Measurements from ENCODE around the gene CNTN5.

CNTN5 gene

GRCh38 chr11:99020352-99021225 is at the start of gene CNTN5:
Gene CNTN5 (plus strand): TSS chr11:99020949.
- Mint-ChIP-seq H3K4me1 (peaks cover 18% of the 10 kb centered on the region), H3K9me3 (no peaks in the 10 kb centered on the region), H3K27me3 (peaks cover 36% of the 10 kb centered on the region), H3K4me3 (peak within 1 kb of the TSS; percentile 56 to 63), H3K27ac (no peak within 1 kb of the TSS)
- no peak for DNase-seq
- ATAC-seq: peak; percentile 54

GRCh38 chr11:98979205-98979604 is 41.5 kb upstream of the CNTN5 start:
- DNase-seq: no peak
- H3K4me1 Mint-ChIP-seq: no peaks in the 10 kb centered on the region
- peaks cover 0 to 7% of the 10 kb centered on the region in 2 donors for H3K9me3 Mint-ChIP-seq
- ATAC-seq: no peak
- H3K4me3 Mint-ChIP-seq: no peak overlapping the region
- no peaks in the 10 kb centered on the region for H3K27me3 Mint-ChIP-seq
- H3K27ac Mint-ChIP-seq: no peak overlapping the region

- ATAC-seq (no peak), DNase-seq (peak in 1 of 2 donors; percentile 4)
- peaks cover 27% of the 10 kb centered on the region for H3K27me3 Mint-ChIP-seq
- H3K4me3 Mint-ChIP-seq: no peak overlapping the region
- H3K27ac Mint-ChIP-seq: no peak overlapping the region
- H3K9me3 Mint-ChIP-seq: no peaks in the 10 kb centered on the region
- H3K4me1 Mint-ChIP-seq: peaks cover 15% of the 10 kb centered on the region
Measured at GRCh38 chr11:99015634-99016454, 4.9 kb upstream of the CNTN5 start.

GRCh38 chr11:99019696-99020095 is 1.1 kb upstream of the CNTN5 start:
- ATAC-seq (no peak), DNase-seq (no peak)
- no peak overlapping the region for H3K27ac Mint-ChIP-seq
- H3K4me3 Mint-ChIP-seq: no peak overlapping the region
- H3K9me3 Mint-ChIP-seq: no peaks in the 10 kb centered on the region
- peaks cover 36% of the 10 kb centered on the region for H3K27me3 Mint-ChIP-seq
- H3K4me1 Mint-ChIP-seq: peaks cover 18% of the 10 kb centered on the region

- ATAC-seq (no peak), DNase-seq (no peak)
- Mint-ChIP-seq H3K4me3 (no peak overlapping the region), H3K27ac (no peak overlapping the region), H3K9me3 (no peaks in the 10 kb centered on the region), H3K4me1 (no peaks in the 10 kb centered on the region), H3K27me3 (no peaks in the 10 kb centered on the region)
Measured at GRCh38 chr11:99037057-99037456, 16.3 kb downstream of the CNTN5 start.

- Mint-ChIP-seq H3K27ac (no peak overlapping the region), H3K4me1 (no peaks in the 10 kb centered on the region), H3K9me3 (peaks cover 0 to 5% of the 10 kb centered on the region in 2 donors), H3K4me3 (no peak overlapping the region), H3K27me3 (no peaks in the 10 kb centered on the region)
- DNase-seq (no peak), ATAC-seq (no peak)
Measured at GRCh38 chr11:99063331-99063730, 42.6 kb downstream of the CNTN5 start.

- peaks cover 0 to 5% of the 10 kb centered on the region in 2 donors for H3K9me3 Mint-ChIP-seq
- ATAC-seq: no peak
Measured at GRCh38 chr11:99065121-99065520, 44.4 kb downstream of the CNTN5 start.

GRCh38 chr11:99066618-99067317 is 46.0 kb downstream of the CNTN5 start:
- no peaks in the 10 kb centered on the region for H3K27me3 Mint-ChIP-seq
- no peak for ATAC-seq
- no peak overlapping the region for H3K27ac Mint-ChIP-seq
- no peak for DNase-seq
- H3K4me1 Mint-ChIP-seq: no peaks in the 10 kb centered on the region
- H3K4me3 Mint-ChIP-seq: no peak overlapping the region
- H3K9me3 Mint-ChIP-seq: peaks cover 0 to 5% of the 10 kb centered on the region in 2 donors

More at GRCh38 chr11:99065121-99065520, 44.4 kb downstream of the CNTN5 start:
- no peak overlapping the region for H3K4me3 Mint-ChIP-seq
- H3K27me3 Mint-ChIP-seq: no peaks in the 10 kb centered on the region
- DNase-seq: no peak
- H3K4me1 Mint-ChIP-seq: no peaks in the 10 kb centered on the region
- no peak overlapping the region for H3K27ac Mint-ChIP-seq

- DNase-seq: no peak
- no peak overlapping the region for H3K4me3 Mint-ChIP-seq
- no peaks in the 10 kb centered on the region for H3K4me1 Mint-ChIP-seq
- ATAC-seq: no peak
- H3K27ac Mint-ChIP-seq: no peak overlapping the region
- H3K27me3 Mint-ChIP-seq: no peaks in the 10 kb centered on the region
- H3K9me3 Mint-ChIP-seq: no peaks in the 10 kb centered on the region
Measured at GRCh38 chr11:99068832-99069231, 48.1 kb downstream of the CNTN5 start.

- peak overlapping the region; percentile 61 to 77 for H3K4me3 Mint-ChIP-seq
- H3K9me3 Mint-ChIP-seq: no peaks in the 10 kb centered on the region
- peak overlapping the region; percentile 23 to 47 for H3K27ac Mint-ChIP-seq
- DNase-seq: no peak
- ATAC-seq: peak; percentile 23
- H3K27me3 Mint-ChIP-seq: no peaks in the 10 kb centered on the region
- H3K4me1 Mint-ChIP-seq: no peaks in the 10 kb centered on the region
Measured at GRCh38 chr11:99069856-99070444, 49.2 kb downstream of the CNTN5 start.

- H3K4me3 Mint-ChIP-seq: no peak overlapping the region
- no peaks in the 10 kb centered on the region for H3K4me1 Mint-ChIP-seq
Measured at GRCh38 chr11:99079576-99079975, 58.8 kb downstream of the CNTN5 start.

GRCh38 chr11:99080154-99080553 is 59.4 kb downstream of the CNTN5 start:
- no peak overlapping the region for H3K4me3 Mint-ChIP-seq
- no peak for ATAC-seq
- H3K27ac Mint-ChIP-seq: no peak overlapping the region
- no peaks in the 10 kb centered on the region for H3K27me3 Mint-ChIP-seq
- peaks cover 5 to 6% of the 10 kb centered on the region in 2 donors for H3K9me3 Mint-ChIP-seq
- H3K4me1 Mint-ChIP-seq: no peaks in the 10 kb centered on the region
- no peak for DNase-seq

More at GRCh38 chr11:99079576-99079975, 58.8 kb downstream of the CNTN5 start:
- H3K9me3 Mint-ChIP-seq: peaks cover 5 to 6% of the 10 kb centered on the region in 2 donors
- ATAC-seq (no peak), DNase-seq (no peak)
- H3K27me3 Mint-ChIP-seq: no peaks in the 10 kb centered on the region
- no peak overlapping the region for H3K27ac Mint-ChIP-seq

- Mint-ChIP-seq H3K27ac (no peak overlapping the region), H3K4me1 (no peaks in the 10 kb centered on the region), H3K9me3 (peaks cover 8 to 17% of the 10 kb centered on the region in 2 donors), H3K4me3 (no peak overlapping the region), H3K27me3 (no peaks in the 10 kb centered on the region)
- ATAC-seq (no peak), DNase-seq (no peak)
Measured at GRCh38 chr11:99098258-99098657, 77.5 kb downstream of the CNTN5 start.

- DNase-seq (no peak), ATAC-seq (no peak)
- Mint-ChIP-seq H3K4me3 (no peak overlapping the region), H3K27me3 (no peaks in the 10 kb centered on the region), H3K9me3 (peaks cover 13 to 19% of the 10 kb centered on the region in 2 donors), H3K27ac (no peak overlapping the region), H3K4me1 (no peaks in the 10 kb centered on the region)
Measured at GRCh38 chr11:99098751-99099150, 78.0 kb downstream of the CNTN5 start.

- H3K9me3 Mint-ChIP-seq: peaks cover 6 to 12% of the 10 kb centered on the region in 2 donors
- ATAC-seq (no peak), DNase-seq (no peak)
- no peaks in the 10 kb centered on the region for H3K4me1 Mint-ChIP-seq
- no peak overlapping the region for H3K27ac Mint-ChIP-seq
- H3K27me3 Mint-ChIP-seq: no peaks in the 10 kb centered on the region
- H3K4me3 Mint-ChIP-seq: no peak overlapping the region
Measured at GRCh38 chr11:99117603-99118002, 96.9 kb downstream of the CNTN5 start.
